HCT116 (cell line): ENCODE measurements around the gene GATA3.

Experiments
- POLR2AphosphoS5 ChIP-seq: IDR thresholded peaks from 2 replicates; pipeline ENCODE4 v1.6.1; 2011; ENCODE audit warnings: mild to moderate bottlenecking, low read depth, low read length, moderate library complexity
- SP1 ChIP-seq: IDR thresholded peaks from 2 replicates; pipeline ENCODE4 v1.6.1; 2012; ENCODE audit warnings: low read depth
- ZFX ChIP-seq: fragments of 450-650 bp; IDR thresholded peaks from 2 replicates; pipeline ENCODE4 v1.6.1; 2017
- TF ChIP-seq, protein P1 (sequence below), 3 experiments: fragments of 200-600 bp in 1 of 3; sonication (generic) in 1 of 3; IDR thresholded peaks in 2 of 3; conservative IDR thresholded peaks in 1 of 3; 2 replicates each; pipeline ENCODE4 v1.5.1; 2012 to 2017; ENCODE audit warnings: low read depth in 2 of 3, low read length in 2 of 3, antibody characterized with exemption in 1 of 3, borderline replicate concordance in 1 of 3, control low read depth in 1 of 3, mild to moderate bottlenecking in 1 of 3, mixed read lengths in 1 of 3, mixed run types in 1 of 3, moderate library complexity in 1 of 3; ENCODE audit not compliant: insufficient read depth in 1 of 3

DNA sequence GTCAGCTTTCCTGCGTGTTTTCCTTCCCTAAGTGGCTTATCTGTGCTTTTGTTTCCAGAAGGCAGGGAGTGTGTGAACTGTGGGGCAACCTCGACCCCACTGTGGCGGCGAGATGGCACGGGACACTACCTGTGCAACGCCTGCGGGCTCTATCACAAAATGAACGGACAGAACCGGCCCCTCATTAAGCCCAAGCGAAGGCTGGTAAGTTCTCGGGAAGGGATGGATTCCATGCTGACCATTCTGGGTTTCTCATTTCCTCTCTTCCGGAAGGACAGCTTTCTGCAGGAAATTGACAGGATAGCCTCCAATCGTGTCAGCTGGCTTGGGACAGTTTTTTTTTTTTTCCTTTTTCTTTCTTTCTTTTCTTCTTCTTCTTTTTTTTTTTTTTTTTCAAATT, 9.4 kb downstream of the GATA3 start:
- TF ChIP-seq SP1, result no peak
- TF ChIP-seq, protein P1, sequence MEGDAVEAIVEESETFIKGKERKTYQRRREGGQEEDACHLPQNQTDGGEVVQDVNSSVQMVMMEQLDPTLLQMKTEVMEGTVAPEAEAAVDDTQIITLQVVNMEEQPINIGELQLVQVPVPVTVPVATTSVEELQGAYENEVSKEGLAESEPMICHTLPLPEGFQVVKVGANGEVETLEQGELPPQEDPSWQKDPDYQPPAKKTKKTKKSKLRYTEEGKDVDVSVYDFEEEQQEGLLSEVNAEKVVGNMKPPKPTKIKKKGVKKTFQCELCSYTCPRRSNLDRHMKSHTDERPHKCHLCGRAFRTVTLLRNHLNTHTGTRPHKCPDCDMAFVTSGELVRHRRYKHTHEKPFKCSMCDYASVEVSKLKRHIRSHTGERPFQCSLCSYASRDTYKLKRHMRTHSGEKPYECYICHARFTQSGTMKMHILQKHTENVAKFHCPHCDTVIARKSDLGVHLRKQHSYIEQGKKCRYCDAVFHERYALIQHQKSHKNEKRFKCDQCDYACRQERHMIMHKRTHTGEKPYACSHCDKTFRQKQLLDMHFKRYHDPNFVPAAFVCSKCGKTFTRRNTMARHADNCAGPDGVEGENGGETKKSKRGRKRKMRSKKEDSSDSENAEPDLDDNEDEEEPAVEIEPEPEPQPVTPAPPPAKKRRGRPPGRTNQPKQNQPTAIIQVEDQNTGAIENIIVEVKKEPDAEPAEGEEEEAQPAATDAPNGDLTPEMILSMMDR (IDR thresholded peaks at IDR 0.05 in 2 of 3, conservative IDR thresholded peaks at IDR 0.05 in 1 of 3; ENCODE audit: borderline replicate concordance in 1 of 3, insufficient read depth in 1 of 3, low read depth in 2 of 3, low read length in 2 of 3), result no peak
- no peak for TF ChIP-seq POLR2AphosphoS5
- TF ChIP-seq ZFX, result no peak
